Right lobe of liver (tissue), 4 donors: ENCODE data around the gene HCRT.

Experiments
- POLR2A ChIP-seq: fragments of 450-650 bp; IDR thresholded peaks from one replicate; pipeline ENCODE4 v1.6.1; 2017; ENCODE audit warnings: antibody characterized with exemption, mild to moderate bottlenecking
- TF ChIP-seq, protein P1 (sequence below), 4 donors: fragments of 200-600 bp in 3 of 4; fragments of 450-650 bp in 1 of 4; IDR thresholded peaks; one replicate each; pipeline versions ENCODE4 v1.5.1 to v1.8.0; 2016 to 2022; ENCODE audit warnings: antibody characterized with exemption in 4 of 4, mild to moderate bottlenecking in 2 of 4
- donor health status: DM: no; HTN: no; CAD: no.
- donor health status: DM: no; HTN: no; CAD: no.
- donor health status: DM: no; HTN: yes; CAD: no.

DNA sequence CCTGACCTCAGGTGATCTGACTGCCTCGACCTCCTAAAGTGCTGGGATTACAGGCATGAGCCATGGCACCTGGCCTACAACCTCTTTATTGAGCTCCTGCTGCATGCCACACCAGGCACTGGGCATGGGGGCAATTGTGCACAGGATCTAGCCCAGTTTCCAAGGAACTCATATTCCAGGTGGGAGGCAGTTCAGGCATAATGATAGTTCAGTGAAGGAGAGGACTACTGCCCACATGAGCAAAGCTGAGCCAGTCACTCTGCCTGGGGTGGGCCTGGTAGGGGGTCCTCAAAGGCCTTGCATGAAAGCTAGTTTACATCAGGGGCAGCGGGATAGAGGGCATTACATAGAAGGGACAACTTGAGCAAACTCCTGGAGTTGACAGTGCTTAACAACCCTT, 2.6 kb upstream of the HCRT start:
- TF ChIP-seq, protein P1, sequence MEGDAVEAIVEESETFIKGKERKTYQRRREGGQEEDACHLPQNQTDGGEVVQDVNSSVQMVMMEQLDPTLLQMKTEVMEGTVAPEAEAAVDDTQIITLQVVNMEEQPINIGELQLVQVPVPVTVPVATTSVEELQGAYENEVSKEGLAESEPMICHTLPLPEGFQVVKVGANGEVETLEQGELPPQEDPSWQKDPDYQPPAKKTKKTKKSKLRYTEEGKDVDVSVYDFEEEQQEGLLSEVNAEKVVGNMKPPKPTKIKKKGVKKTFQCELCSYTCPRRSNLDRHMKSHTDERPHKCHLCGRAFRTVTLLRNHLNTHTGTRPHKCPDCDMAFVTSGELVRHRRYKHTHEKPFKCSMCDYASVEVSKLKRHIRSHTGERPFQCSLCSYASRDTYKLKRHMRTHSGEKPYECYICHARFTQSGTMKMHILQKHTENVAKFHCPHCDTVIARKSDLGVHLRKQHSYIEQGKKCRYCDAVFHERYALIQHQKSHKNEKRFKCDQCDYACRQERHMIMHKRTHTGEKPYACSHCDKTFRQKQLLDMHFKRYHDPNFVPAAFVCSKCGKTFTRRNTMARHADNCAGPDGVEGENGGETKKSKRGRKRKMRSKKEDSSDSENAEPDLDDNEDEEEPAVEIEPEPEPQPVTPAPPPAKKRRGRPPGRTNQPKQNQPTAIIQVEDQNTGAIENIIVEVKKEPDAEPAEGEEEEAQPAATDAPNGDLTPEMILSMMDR (IDR thresholded peaks at IDR 0.05) = no peak
- no peak for TF ChIP-seq POLR2A
